Effector memory CD4-positive, alpha-beta T cell (primary cell): ENCODE results near the gene PAOX.

ENCODE experiments used
- DNase-seq, 3 donors: peaks; one replicate each; pipeline ENCODE4 v3.0.0-alpha.2; 2020
- H3K27ac ChIP-seq: 2 replicates; pipeline ENCODE4 v1.7.0; 2013; ENCODE audit warnings: mild to moderate bottlenecking, low read length, moderate library complexity; ENCODE audit not compliant: insufficient read depth, poor library complexity, severe bottlenecking
- H3K27me3 ChIP-seq: replicated peaks from 2 replicates; pipeline ENCODE4 v1.7.0; 2013; ENCODE audit warnings: mild to moderate bottlenecking, low read length; ENCODE audit not compliant: insufficient read depth, control insufficient read depth, poor library complexity, severe bottlenecking
- H3K36me3 ChIP-seq: 2 replicates; pipeline ENCODE4 v1.7.0; 2013; ENCODE audit warnings: mild to moderate bottlenecking, low read length, moderate library complexity; ENCODE audit not compliant: control insufficient read depth, insufficient read depth
- H3K4me1 ChIP-seq: 2 replicates; pipeline ENCODE4 v1.7.0; 2013; ENCODE audit warnings: low read length, mild to moderate bottlenecking; ENCODE audit not compliant: control insufficient read depth, insufficient read depth, poor library complexity, severe bottlenecking
- H3K4me3 ChIP-seq: 2 replicates; pipeline ENCODE4 v1.7.0; 2013; ENCODE audit warnings: low read length, low read depth, mild to moderate bottlenecking; ENCODE audit not compliant: insufficient read depth, poor library complexity, severe bottlenecking
- H3K9me3 ChIP-seq: 2 replicates; pipeline ENCODE4 v1.7.0; 2013; ENCODE audit warnings: mild to moderate bottlenecking, low read length, moderate library complexity; ENCODE audit not compliant: control insufficient read depth

The PAOX gene

DNA sequence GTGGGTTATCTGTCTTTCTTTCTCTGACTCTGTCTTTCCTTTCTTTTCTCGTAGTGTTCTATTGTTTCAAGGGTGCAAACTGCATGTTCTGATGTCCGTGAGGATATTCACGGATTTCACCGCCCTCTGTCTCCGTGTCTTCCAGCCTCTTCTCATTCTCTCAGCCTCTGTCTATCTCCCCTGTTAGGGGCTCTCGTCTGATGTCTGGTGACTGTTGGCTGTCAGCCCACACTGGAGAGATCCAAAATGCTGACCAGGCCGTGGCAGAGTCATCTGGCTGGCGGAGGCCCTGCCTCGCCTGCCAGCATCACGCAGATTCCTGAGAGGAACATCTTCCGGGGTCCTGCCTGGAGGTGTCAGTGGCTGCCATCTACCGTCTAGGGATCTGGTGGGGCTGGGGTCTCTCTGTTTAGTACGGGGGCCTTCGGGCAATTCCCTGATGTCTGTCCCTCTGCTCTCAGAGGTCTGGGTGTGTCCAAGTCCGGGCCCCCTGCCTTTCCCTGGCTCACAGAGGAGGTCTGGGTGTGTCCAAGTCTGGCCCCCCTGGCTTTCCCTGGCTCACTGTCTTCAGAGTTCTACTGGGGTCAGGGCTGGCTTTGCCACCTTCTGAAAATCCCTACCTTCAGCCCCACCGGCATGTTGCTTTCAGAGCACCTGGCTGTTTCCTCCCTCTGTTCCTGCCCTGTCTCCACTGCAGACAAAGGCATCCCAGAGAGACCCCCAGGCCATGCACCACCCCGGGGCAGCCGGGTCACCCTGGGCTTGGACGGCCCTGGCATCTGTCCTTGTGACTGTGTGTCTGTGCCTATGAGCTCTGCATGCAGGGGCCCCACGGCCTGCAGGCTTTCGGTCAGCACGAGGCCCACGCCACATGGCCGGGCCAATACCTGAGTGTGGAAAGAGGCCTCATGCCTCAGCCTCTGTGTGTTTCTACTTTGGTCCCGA lies 60.7 kb downstream of the PAOX start:
- no peak for DNase-seq
- no peaks in the 10 kb centered on the region for H3K27me3 ChIP-seq
- no peak overlapping the region for H3K4me3 ChIP-seq
- H3K4me1 ChIP-seq = peaks cover 27% of the 10 kb centered on the region
- no peaks in the 10 kb centered on the region for H3K9me3 ChIP-seq
- H3K27ac ChIP-seq = no peak overlapping the region
- H3K36me3 ChIP-seq = no peaks in the 10 kb centered on the region

DNA sequence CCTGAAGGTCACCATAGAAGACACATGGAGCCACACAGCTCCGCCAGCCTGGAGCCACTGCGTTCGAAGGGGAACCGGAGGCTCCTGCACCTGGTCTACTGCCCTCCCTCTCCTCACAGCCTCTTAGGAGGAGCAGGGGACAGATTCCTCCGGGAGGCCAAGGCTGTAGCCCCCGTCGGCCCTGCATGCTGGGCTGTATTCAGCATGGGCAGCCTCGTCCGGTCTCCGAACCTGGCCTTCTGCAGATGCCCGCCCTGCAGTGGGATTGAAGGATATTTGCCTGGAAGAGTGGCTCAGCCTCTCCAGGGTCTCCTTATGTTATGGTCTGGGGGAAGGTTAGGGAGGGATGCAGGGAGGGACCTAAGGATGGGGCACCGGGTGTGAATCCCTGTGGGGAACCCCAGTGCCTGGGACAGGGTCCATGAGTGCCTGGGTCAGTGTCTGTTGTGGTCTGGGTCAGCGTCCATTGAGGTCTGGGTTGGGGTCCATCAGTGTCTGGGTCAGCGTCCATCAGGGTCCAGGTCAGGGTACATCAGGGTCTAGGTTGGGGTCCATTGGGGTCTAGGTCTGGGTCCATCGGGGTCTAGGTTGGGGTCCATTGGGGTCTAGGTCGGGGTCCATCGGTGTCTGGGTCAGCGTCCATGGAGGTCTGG lies 61.7 kb downstream of the PAOX start:
- Histone ChIP-seq H3K27me3 (no peaks in the 10 kb centered on the region), H3K4me1 (peaks cover 27% of the 10 kb centered on the region), H3K4me3 (no peak overlapping the region), H3K27ac (no peak overlapping the region), H3K9me3 (no peaks in the 10 kb centered on the region), H3K36me3 (no peaks in the 10 kb centered on the region)
- no peak for DNase-seq
